PC-9 (cell line): Measurements from ENCODE around the gene TSPAN3.
A peak's percentile ranks its signal among the peaks of the same experiment; 100 is the strongest.

ENCODE experiments used
- EZH2 ChIP-seq: fragments of 200-600 bp; sonication (generic); IDR thresholded peaks from 2 replicates; pipeline ENCODE4 v1.8.0; 2017; ENCODE audit warnings: antibody characterized with exemption, low read depth
- TF ChIP-seq, protein P1 (sequence below): fragments of 200-600 bp; sonication (generic); conservative IDR thresholded peaks from 2 replicates; pipeline ENCODE4 v1.6.1; 2017; ENCODE audit warnings: mixed run types, antibody characterized with exemption, mild to moderate bottlenecking, moderate library complexity

GRCh38 chr15:77118882-77119321 lies 48.0 kb upstream of the TSPAN3 start:
- TF ChIP-seq, protein P1, sequence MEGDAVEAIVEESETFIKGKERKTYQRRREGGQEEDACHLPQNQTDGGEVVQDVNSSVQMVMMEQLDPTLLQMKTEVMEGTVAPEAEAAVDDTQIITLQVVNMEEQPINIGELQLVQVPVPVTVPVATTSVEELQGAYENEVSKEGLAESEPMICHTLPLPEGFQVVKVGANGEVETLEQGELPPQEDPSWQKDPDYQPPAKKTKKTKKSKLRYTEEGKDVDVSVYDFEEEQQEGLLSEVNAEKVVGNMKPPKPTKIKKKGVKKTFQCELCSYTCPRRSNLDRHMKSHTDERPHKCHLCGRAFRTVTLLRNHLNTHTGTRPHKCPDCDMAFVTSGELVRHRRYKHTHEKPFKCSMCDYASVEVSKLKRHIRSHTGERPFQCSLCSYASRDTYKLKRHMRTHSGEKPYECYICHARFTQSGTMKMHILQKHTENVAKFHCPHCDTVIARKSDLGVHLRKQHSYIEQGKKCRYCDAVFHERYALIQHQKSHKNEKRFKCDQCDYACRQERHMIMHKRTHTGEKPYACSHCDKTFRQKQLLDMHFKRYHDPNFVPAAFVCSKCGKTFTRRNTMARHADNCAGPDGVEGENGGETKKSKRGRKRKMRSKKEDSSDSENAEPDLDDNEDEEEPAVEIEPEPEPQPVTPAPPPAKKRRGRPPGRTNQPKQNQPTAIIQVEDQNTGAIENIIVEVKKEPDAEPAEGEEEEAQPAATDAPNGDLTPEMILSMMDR: peak; percentile 87
- TF ChIP-seq EZH2: no peak
